GM21423 (cell line): Measurements from ENCODE around the gene OSTF1.

Experiments
- ATAC-seq: cut with Tn5 transposase; IDR thresholded peaks from one replicate; pipeline ENCODE4 v1.9.1; 2021; ENCODE audit warnings: mild to moderate bottlenecking, moderate library complexity; ENCODE audit not compliant: unreplicated experiment

Gene OSTF1

GRCh38 chr9:75117564-75117963 is 29.2 kb downstream of the OSTF1 start:
- no peak for ATAC-seq

- no peak for ATAC-seq
These were observed 32.4 kb downstream of the OSTF1 start for GRCh38 chr9:75120686-75121085.

- ATAC-seq = no peak
These were observed 33.7 kb downstream of the OSTF1 start for GRCh38 chr9:75121914-75122558.

GRCh38 chr9:75123696-75124095 is 35.4 kb downstream of the OSTF1 start:
- no peak for ATAC-seq

GRCh38 chr9:75128535-75128934 is 40.2 kb downstream of the OSTF1 start:
- ATAC-seq = no peak

GRCh38 chr9:75130172-75130571 is 41.9 kb downstream of the OSTF1 start:
- no peak for ATAC-seq

GRCh38 chr9:75130621-75131230 is 42.4 kb downstream of the OSTF1 start:
- ATAC-seq = no peak

GRCh38 chr9:75131700-75132099 is 43.4 kb downstream of the OSTF1 start:
- ATAC-seq = no peak

- no peak for ATAC-seq
These were observed 43.9 kb downstream of the OSTF1 start for GRCh38 chr9:75132244-75132643.

GRCh38 chr9:75133396-75133795 is 45.1 kb downstream of the OSTF1 start:
- ATAC-seq = no peak

GRCh38 chr9:75134495-75134894 is 46.2 kb downstream of the OSTF1 start:
- no peak for ATAC-seq

GRCh38 chr9:75138260-75139040 is 50.1 kb downstream of the OSTF1 start:
- ATAC-seq = no peak

GRCh38 chr9:75139201-75139600 is 50.9 kb downstream of the OSTF1 start:
- ATAC-seq = no peak

- ATAC-seq = no peak
These were observed 51.9 kb downstream of the OSTF1 start for GRCh38 chr9:75140261-75140660.

GRCh38 chr9:75142202-75142601 is 53.9 kb downstream of the OSTF1 start:
- no peak for ATAC-seq

- ATAC-seq = no peak
These were observed 57.9 kb downstream of the OSTF1 start for GRCh38 chr9:75146229-75146628.

GRCh38 chr9:75147638-75148037 is 59.3 kb downstream of the OSTF1 start:
- ATAC-seq = peak; percentile 58

GRCh38 chr9:75148561-75148960 is 60.2 kb downstream of the OSTF1 start:
- no peak for ATAC-seq

- no peak for ATAC-seq
These were observed 61.5 kb downstream of the OSTF1 start for GRCh38 chr9:75149841-75150241.

- ATAC-seq = no peak
These were observed 62.2 kb downstream of the OSTF1 start for GRCh38 chr9:75150512-75150911.

- ATAC-seq = peak; percentile 54
These were observed 64.1 kb downstream of the OSTF1 start for GRCh38 chr9:75152416-75152815.

- ATAC-seq = no peak
These were observed 68.5 kb downstream of the OSTF1 start for GRCh38 chr9:75156858-75157257.
